Measurements from ENCODE around the gene SYT9.
"Not testable (repeated sequence)": the region's sequence is repeated elsewhere in the genome, so short reads cannot be mapped to it uniquely, and the experiment has no call there.

The SYT9 gene

GRCh38 chr11:7512525-7513233, 261.0 kb downstream of the SYT9 start:
- H3K4me3 ChIP-seq (ENCODE audit: low read depth, low read length) = peak overlapping the region; percentile 72
- TF ChIP-seq CTCF (IDR thresholded peaks at IDR 0.05; ENCODE audit: insufficient read depth, low read length, missing control alignments) = no peak
- no peak for DNase-seq (ENCODE audit: low read depth, low spot score)
- POLR2A ChIA-PET = no interaction called here
- CTCF ChIA-PET = interaction anchor here (0.8 to 6.7 kb wide), 25 partner anchors 9 to 223 kb away, joined by 3 to 42 read pairs (median 6); partner anchors contain the start of gene OLFML1

GRCh38 chr11:7513234-7514098, 261.8 kb downstream of the SYT9 start, which contains the start of gene PPFIBP2:
TSS of gene PPFIBP2 (plus strand) at chr11:7513999. CDS start at chr11:7549476, 35,477 bp downstream.
- ChIA-PET POLR2A (no interaction called here), CTCF (interaction anchor here (0.7 to 6.7 kb wide), 29 partner anchors 9 to 230 kb away, joined by 3 to 42 read pairs (median 5); partner anchors contain the start of gene OLFML1)
- TF ChIP-seq CTCF (IDR thresholded peaks at IDR 0.05; ENCODE audit: insufficient read depth, low read length, missing control alignments) = peak; percentile 72
- no peak for DNase-seq (ENCODE audit: low read depth, low spot score)
- peak within 1 kb of the TSS; percentile 72 for H3K4me3 ChIP-seq (ENCODE audit: low read depth, low read length)

- H3K4me3 ChIP-seq (ENCODE audit: low read depth, low read length) = peak overlapping the region; percentile 72
- POLR2A ChIA-PET = no interaction called here
- CTCF ChIA-PET = interaction anchor here (0.7 to 6.7 kb wide), 20 partner anchors 8 to 183 kb away, joined by 3 to 42 read pairs (median 8); partner anchors contain the start of gene OLFML1
- TF ChIP-seq CTCF (IDR thresholded peaks at IDR 0.05; ENCODE audit: insufficient read depth, low read length, missing control alignments) = no peak
- DNase-seq (ENCODE audit: low read depth, low spot score) = no peak
These were observed 262.4 kb downstream of the SYT9 start for GRCh38 chr11:7514099-7514591.

GRCh38 chr11:7515447-7515886, 263.8 kb downstream of the SYT9 start:
- DNase-seq (ENCODE audit: low read depth, low spot score) = no peak
- ChIA-PET POLR2A (no interaction called here), CTCF (interaction anchor here (0.8 to 6.7 kb wide), 5 partner anchors 11 to 175 kb away, joined by 3 to 42 read pairs (median 5); no protein-coding TSS in a partner anchor)
- no peak for TF ChIP-seq CTCF (IDR thresholded peaks at IDR 0.05; ENCODE audit: insufficient read depth, low read length, missing control alignments)
- no peak overlapping the region for H3K4me3 ChIP-seq (ENCODE audit: low read depth, low read length)

GRCh38 chr11:7516475-7516874, 264.8 kb downstream of the SYT9 start:
- ChIA-PET POLR2A (no interaction called here), CTCF (interaction anchor here (1.7 to 6.7 kb wide), 2 partner anchors 141 to 174 kb away, joined by 7 to 42 read pairs; no protein-coding TSS in a partner anchor)
- TF ChIP-seq CTCF (IDR thresholded peaks at IDR 0.05; ENCODE audit: insufficient read depth, low read length, missing control alignments) = no peak
- H3K4me3 ChIP-seq (ENCODE audit: low read depth, low read length) = no peak overlapping the region
- no peak for DNase-seq (ENCODE audit: low read depth, low spot score)

GRCh38 chr11:7517743-7518142, 266.0 kb downstream of the SYT9 start:
- POLR2A ChIA-PET; H3K4me3 ChIP-seq (ENCODE audit: low read depth, low read length); CTCF ChIA-PET; DNase-seq (ENCODE audit: low read depth, low spot score): not testable (repeated sequence)

Measured in AG04449 (cell line).